GM21381 (cell line): ENCODE data around the gene HS1BP3.

Source experiments
- ATAC-seq: cut with Tn5 transposase; IDR thresholded peaks from one replicate; pipeline ENCODE4 v1.9.1; 2021; ENCODE audit warnings: mild to moderate bottlenecking, moderate library complexity; ENCODE audit not compliant: unreplicated experiment

Gene HS1BP3

DNA sequence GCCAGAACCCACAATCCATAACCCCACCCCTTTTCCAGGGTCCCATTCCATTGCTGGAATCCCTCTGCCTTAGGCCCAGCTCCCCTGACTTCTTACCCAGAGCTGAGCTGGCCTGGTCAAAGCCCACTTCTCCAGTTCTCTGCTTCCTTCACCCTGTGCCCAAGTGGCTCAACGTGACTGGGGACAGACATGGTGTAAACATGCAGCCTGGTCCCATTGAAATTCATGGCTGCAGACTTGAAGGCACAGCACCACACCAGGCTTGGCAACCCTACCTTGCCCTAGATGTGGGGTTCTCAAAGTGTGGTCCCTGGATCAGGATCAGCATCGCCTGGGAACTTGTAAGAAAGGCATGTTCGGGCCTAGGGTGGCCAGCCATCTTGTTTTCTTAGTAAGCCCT lies 3.7 kb downstream of the HS1BP3 start:
- no peak for ATAC-seq

DNA sequence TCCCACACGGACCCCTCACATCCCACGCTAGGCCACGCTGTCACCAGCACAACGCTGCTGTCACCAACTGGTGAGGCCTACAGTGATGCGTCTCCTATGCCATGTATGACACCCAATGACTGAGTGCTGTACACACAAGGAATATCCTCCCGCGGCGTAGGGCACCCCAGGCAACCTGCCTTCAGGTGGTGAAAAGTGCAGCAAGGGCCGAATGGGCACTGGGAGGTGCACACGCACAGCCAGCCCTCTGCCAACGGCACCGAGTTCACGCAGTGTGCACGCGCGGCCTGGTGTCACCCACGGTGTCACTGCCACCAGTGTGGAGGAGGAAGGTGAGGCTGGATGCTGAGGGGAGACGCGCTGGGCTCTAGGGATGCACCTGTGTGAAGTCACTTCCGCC lies 4.5 kb downstream of the HS1BP3 start:
- no peak for ATAC-seq

DNA sequence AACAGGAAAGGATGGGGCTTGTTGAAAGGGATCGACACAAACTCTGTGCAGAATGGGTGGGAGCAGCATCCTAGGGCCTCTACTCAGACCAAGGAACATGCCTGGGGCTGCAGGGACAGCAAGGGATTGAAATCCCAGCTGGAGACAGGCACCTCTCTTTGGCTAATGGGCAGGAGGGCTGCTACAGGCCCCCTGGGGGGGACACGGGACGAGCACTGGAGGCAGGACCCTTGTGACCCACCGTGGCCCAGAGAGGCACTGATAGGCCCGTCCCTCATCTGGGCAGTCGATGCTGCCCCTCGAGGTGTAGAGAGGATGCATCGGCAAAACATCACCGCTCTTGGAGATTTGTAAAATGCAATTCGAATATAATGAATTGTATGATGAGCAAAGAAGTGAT lies 5.1 kb downstream of the HS1BP3 start:
- no peak for ATAC-seq

DNA sequence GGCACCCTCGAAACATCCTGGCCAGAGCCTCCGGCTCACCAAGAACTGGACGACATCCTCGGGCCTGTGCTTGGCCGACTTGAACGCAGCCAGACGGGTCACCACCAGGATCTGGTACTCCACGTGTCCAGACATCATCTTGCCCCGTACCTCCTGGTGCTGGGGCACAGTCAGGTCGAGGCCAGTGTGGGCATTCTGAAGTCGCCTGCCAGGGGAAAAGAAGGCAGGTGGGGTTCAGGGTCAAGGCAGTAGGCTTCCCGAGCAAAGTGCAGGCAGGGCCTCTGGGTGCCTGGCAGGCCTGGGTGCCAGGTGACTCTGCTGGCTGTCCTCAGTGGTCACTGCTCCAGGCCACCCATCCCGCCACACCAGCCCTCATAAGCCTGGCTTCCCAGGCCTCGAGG lies 5.6 kb downstream of the HS1BP3 start:
- ATAC-seq, result no peak

DNA sequence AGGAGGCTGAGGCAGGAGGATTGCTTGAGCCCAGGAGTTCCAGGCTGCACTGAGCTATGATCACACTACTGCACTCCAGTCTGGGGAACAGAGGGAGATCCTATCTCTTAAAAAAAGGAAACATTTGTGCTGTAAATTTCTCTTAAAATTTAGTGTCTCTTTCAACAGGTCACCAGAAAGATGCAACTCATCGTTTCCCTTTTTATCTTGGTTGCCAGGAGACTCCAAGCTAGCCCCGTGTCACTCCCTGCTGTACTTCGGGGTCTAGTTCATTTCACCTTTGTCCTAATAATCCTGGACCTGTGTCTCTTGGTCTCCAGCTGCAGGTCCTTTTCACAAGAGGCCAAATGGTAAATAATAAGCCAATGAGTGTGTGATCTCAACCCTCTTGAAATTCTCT lies 7.1 kb downstream of the HS1BP3 start:
- ATAC-seq, result no peak

DNA sequence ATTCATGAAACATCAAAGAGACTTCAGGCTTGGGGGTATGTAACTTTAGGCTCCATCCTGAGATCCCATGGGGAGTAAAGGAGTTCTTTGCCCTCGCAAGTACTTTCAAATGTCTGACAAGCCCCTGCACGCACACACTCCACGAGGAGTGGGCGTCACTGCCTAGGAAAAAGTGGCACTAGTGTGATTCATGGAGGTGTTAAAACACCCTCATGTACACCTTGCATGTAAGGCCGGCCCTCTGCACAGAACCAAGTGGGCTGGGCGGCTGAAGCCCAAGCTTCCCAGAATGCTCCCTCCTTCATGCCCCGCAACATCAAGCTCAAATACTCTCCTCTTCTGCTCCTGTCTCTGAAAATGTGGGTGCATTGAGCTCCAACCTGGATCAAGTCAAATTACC lies 7.8 kb downstream of the HS1BP3 start:
- ATAC-seq, result no peak

DNA sequence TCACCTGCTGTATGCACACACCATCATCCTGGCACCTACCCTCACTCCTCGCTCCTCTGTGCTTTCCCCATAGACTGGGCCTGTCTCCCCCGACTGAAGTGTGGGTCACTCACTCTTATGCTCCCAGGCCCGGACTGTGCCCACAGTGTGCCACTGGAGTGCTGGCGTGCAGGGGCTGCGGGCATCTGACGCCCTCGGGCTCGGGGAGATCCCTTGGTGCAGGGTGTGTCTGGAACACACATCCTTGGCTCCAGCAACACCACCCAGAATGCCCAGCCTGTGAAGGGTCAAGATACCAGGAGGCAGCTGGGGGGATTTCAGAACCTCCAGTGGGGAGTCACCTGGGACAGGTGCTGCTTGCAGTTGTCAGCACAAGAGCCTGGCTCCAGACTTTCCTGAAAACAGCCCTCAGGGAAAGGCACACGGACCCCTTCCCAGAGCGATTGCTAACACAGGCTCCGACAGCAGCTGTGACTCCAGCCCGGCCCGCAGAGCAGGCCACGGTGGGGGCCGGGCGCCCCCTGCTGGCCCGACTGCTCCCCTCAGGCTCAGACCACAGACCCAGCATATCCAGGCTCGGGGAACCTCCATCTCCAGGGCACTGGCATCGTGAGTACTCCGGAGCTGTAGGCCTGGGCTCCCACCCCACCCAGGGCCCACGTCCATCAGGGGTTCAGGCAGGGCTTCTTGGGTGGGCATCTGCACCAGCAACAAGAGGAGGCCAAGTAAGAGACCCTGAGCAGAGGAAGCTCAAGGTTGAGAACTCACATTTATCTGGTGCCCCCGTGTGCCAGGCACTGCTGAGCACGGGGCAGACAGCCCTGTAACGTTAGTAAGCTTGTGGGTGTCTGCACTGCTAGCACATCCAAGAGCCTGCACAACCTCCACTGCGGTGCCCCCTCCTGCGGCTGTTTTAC lies 8.6 kb downstream of the HS1BP3 start:
- ATAC-seq, result peak; percentile 96

DNA sequence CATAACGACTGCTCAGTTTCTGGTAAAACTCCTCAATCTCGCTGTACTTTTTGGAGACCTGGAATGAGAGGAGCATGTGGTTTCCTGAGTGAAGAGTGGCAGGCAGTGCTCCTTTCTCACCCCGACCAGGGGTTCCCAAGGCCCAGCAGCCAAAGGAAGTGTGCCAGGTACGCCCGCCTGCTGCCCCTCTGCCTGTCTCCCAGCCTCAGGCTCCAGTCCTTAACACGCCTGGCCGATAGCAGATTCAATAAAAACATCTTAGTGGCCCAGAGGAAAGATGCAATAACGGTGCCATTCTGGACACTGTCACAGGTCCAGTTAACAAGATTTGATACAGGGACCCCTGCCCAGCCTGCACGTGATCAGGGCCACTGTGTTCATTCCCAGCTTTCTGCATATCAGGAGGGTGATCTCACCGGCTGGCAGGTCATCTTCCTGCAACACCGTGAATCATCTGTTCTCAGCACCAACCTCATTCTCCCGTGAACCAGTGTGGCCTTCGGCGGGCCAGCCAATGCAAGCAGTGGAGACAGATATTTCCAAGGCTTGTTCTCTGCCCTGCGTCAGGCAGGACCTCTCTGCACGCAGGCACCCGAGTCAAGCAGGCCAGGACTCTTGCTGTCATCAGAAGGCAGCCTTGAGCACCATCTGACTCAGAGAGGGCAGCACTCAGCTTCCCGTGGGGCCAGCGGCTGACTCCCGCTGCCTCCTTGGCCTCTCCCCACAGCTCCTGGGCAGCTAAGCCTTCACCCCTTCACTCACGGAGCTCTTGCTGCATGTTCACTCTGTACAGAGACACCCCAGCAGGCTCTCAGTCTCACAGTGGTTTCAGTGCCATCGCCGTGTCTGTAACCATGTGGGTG lies 9.5 kb downstream of the HS1BP3 start:
- ATAC-seq, result no peak

DNA sequence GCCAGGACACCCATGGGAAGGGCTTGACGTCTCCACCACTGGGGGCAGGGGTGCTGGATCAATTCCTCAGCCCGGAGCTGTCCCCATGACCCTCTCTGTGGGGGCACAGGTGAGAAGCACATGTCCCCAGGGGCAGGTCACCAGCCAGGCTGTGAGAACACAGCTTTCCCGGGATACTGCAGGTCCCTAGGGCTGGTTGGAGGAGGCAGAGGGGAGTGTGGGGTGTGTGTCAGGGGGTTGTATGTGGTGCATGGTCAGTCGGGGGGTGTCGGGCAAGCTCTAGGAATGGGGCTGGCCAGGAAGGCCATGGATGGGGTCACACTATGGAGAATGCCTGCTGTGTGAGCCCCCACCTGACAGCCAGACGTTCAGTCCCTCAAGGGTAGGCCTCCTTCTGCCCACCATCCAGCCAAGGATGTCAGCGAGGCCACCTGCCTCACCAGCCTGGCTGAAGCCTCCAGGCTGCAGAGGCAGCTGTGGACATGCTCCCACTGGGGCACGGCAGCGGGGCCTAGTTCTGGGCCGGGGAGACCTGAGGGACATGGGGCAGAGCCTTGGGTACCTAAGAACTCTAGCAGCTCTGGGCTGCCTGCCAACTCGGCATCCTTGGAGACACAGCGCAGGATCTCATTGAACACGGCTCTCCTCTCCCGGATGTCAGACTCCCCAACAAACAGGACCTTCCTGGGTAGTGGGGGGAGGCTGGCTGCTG lies 10.3 kb downstream of the HS1BP3 start:
- no peak for ATAC-seq

DNA sequence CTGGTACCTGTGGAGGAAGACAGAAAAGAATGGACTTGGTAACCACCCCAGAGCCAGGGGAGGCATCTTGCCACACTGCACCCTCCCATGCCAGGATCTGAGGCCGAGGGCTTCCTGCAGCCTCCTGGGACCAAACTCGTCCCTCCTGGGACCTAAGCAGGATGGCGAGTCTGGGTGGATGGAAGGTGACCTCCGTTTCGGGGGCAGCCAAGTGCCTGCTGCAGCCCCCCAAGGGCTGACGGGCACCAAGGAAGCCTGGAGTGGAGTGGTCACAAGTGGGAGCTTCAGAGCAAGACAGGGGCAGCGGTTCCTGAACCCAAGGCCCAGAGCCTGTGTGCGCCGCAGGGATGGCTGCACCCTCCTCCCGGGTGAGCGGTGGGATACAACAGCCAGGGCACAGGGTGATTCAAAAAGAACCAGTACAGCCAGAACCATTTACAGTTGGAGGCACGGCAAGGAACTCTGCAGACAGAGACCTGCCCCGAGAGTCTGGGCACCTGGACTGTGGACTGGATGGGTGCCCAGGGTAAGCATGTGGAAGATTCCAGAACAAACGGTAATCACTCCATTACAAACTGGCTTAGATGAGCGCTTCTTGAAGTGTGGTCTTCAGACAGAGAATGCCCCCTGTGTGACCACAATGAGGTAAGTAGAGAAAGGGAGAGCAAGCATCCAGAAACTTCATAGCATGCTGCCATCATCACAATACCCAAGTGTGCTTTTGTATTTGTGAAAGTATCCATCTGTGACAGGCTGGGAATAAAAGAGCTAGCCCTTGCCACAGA lies 12.1 kb downstream of the HS1BP3 start:
- no peak for ATAC-seq

DNA sequence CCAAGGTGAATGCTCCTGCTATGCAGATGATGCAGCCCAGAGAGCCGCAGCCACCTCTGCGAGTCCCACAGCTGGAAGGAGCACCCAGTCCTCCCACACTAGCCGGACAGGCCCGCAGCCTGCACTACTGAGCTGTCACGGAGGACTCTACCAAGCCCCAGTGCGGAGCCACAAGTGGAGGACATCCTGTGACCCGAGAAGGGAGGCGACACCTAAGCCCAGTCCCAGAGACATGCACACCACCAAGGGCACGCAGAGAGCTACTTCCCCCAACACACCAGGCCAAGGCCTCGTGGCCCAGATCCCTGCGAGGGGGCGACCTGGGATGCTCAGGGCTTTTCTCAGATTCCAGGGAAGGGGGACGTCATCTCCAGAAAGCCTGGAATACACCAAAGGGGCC lies 12.9 kb downstream of the HS1BP3 start:
- no peak for ATAC-seq

DNA sequence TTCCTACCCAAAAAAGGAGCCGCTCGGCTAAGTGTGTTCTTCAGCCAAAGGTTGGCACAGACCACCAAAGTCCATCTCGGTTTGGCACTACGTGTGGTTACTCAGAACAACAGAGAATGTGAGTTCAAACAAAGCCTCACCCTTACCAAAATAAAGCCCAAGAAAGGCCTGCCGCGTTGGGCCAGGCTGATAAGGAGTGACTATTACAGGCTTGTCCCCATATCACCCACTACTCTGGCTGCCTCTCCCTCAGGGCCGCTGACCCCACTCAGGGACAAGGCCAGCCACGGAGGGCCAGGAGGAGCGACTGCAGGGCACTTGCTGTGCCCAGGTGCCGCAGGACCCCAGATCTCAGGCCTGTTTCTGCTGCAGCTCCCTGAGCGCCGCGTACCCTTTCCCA lies 13.8 kb downstream of the HS1BP3 start:
- ATAC-seq, result no peak

DNA sequence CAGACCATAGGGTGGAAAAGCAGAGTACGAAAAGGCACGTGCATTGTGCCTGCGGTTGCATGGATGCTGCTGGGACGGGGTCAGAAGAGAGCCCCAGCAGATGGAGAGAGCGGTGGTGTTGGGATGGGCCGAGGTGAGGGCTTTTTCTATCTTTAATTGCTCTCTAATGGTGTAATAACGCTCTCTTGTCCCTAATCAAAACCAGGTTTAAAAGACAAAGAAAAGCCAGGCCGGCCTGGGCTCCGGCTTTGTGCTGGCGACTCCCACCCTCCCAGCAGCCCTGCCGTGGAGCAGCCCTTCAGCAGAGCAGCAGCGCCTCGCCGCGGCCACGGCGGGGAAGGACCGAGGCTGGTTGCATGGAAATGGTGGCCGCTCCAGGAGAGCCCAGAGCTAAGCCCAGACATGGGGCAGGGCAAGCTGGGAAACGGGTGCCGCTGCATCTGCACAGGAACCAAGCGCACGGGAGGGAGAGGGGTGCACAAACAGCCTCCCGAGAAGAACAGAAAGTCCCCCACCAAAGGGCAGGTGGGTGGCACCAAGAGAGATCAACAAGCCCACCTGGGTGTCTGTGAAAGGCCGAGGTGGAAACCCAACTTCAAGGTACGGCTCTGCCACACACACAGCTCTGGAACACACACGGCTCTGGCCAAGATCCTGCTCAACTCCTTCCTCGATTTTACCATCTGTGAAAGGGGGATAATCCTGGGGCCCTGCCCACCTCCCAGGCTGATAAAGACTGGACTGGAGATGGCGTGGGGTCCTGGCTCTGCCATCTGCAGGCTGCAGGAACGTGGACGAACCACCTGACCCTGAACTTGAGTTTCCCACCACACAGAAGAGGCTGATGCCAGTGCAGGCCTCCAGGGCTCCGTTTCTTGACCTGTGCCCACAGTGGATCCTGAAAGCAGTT lies 15.0 kb downstream of the HS1BP3 start:
- ATAC-seq, result peak; percentile 87

DNA sequence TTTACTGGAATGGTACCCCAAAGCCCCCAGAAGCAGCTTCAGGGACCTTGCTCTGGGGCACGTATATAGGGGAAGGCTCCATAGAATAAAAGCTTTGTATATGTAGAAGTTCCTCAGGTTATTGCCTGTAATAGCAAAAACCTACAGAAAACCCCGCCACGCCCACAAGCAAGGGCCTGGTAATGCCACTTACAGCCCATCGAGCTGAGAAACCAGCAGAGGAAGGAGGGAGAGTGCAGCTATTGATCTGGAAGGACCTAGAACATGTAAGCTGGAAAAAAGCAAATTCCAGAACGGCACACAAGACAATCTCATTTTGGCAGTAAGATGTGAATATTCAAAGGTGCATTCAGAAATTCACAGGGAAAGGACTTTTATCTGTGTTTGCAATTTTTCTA lies 15.8 kb downstream of the HS1BP3 start:
- no peak for ATAC-seq

DNA sequence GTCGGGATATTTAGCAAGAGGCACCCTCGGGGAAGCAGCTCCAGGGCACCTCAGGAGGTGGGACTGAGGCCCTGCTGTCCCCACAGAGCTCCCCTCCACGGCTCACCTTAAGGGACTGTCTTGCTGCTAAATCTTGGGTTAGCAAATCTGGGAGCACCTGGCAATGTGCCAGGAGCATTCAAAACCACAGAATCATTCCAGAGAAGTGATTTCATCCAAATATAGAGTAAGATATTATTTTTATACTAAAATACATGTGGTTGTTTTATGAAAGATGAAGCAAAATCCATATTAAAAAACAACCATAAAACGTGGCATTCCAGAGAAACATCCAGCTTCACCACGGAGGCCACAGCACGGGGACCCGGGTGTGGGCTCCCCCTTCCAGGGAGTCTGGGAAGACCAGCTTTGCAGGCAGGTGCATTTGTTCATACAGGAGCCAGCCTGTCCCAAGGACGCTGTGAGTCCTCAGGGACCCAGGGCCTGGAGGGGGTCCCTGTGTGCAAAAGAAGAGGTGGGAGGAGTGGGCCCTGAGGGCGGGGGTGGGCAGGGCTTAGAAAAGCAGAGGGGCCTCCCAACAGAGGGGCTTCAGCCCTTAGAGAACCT lies 16.3 kb downstream of the HS1BP3 start:
- no peak for ATAC-seq

DNA sequence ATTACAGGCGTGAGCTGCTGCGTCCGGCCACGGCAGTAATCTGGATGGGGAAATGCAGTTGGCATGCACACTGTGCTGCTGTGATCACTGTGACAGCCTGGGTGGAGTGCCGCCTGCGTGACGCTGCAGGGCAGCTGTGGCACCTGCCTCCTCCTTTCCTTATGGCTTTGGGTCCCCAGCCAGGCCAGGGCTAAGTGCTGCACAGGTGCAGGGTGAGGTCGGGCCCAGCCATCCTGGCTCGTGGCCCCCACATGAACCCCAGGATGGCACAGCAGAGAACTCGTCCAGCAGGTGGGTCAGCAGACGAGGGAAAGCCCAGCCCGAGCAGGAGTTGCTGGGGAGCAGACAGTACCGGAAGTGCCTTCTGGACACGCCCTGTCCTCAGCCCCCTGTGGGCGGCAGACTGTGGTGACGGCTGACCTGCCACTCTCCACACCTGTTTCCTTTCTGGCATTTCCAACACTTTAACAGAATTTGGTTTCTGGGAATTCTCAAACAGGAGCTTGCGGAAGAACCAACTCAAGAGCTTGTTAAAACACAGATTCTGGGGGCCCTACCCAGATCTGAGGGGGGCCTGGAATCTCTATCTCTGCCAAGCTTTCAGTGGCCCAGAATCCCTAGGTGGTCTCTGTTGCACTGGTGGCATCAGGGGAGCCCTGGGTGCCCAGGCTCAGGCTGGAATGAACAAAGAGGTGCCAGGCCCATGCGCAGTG lies 16.9 kb downstream of the HS1BP3 start:
- no peak for ATAC-seq

DNA sequence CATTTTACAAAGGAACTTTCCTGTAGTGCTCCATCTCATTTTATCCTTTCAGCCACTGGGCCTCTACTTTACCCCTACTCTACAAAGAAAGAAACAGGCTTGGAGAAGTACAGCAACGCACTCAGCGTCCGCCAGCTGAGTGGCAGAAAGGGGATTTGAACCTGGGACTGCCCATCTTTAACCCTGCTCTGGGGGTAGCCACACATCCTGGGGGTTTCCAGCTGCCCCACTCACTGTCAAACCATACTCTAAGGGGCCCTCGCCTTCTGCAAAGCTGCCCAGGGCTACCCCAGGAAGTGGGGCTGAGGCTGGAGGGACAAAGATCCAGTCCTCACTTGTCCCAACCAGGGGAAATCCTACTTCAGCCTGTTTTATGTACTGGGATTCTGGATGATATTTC lies 17.9 kb downstream of the HS1BP3 start:
- ATAC-seq, result no peak

DNA sequence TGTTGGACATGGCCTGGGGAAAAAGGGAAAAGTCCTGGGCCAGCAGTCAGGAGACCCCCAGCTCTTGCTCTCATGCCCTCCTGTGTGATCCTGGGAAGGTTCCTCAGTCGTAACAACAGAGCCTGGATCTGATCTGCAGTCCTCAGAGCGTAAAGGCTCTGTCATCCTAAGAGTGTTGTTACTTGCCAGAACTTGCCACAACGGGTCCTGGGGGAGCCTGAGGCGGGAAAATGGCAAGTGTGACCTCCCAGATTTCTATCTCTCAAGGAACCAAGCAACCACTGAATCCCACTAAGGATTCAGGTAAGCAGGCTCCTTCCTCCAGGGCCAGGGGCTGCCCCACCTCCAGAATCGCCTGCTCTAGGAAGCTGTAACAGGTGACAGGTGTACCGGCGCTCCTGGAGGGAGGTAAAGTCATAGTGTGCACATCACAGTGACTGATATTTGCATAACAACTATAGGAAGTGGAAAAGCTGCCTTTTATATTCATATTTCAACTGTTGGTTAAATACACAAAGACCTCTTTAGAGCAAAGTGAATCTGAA lies 18.4 kb downstream of the HS1BP3 start:
- no peak for ATAC-seq
